ENCODE results near the gene PHF21B.

GRCh38 chr22:44846726-44847275 lies 163.0 kb downstream of the PHF21B start:
- TF ChIP-seq CTCF (conservative IDR thresholded peaks at IDR 0.05) = no peak
- TF ChIP-seq ZFX (IDR thresholded peaks at IDR 0.05) = no peak
